D341Med (cell line): ENCODE data around the gene LRG1.
"Not testable (repeated sequence)": the region's sequence is repeated elsewhere in the genome, so short reads cannot be mapped to it uniquely, and the experiment has no call there.

Experiments
- DNase-seq: peaks from one replicate; pipeline ENCODE4 v3.0.0; 2012; ENCODE audit warnings: low spot score

Gene LRG1

DNA sequence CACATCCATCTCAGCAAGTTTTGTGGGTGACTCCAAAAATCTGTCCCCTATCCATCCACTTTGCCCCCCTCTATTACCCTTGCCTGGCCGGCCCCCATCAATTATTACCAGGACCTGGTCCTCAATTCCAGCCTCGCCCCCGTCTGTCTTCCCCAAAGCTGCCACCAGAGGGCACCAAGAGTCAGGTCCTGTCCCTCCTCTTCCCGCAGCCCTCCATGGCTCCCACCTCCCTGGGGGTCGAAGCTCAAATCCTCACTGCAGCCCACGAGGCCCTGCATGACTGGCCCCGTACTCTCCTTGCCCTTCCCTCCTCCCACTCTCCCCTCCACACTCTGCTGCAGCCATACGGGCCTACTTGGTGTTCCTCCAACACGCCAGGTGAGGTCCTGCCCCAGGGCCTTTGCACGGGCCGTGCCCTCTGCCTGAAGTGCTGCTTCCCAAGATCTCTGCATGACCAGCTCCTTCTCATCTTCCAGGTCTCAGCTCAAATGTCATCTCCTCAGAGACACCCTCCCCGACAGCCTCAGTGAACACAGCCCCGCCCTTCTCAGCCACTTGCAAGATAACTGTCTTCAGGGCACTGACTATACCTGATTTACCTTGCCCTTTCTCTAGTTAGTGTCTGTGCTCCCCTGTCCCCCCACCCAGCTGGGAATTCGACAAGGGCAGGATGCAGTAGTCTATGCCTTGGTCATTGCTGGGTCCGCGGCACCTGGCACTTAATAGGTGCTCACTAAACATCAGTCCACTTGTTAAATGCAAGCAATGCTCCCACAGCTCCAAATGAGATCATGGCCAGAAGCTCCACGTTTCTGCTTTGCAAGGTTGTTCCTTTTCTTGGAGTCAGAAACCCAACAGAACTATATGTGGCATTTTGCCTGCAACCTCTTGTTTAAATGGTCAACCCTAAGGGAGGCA lies 36.4 kb upstream of the LRG1 start:
- peak; percentile 77 for DNase-seq

- no peak for DNase-seq
These were observed 35.6 kb upstream of the LRG1 start for GRCh38 chr19:4575267-4576015.

GRCh38 chr19:4573682-4574081 lies 33.8 kb upstream of the LRG1 start:
- DNase-seq, result no peak

GRCh38 chr19:4571305-4571917 lies 31.6 kb upstream of the LRG1 start:
- peak; percentile 74 for DNase-seq

DNA sequence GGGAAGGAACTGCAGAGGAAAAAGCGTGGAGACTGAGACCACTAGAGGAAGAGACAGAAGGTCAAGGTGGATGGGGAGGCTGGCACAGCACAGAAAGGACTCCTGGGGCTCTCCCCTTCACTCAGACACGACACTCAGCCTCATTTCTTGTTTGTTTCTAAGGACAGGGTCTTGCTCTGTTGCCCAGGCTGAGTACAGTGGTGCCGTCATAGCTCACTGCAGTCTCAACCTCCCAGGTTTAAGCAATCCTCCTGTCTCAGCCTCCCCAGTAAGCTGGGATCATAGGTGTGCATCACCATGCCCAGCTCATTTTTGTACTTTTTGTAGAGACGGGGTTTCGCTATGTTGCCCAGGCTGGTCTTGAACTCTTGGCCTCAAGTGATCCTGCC lies 31.1 kb upstream of the LRG1 start:
- no peak for DNase-seq

GRCh38 chr19:4570402-4570801 lies 30.6 kb upstream of the LRG1 start:
- DNase-seq, result no peak

DNA sequence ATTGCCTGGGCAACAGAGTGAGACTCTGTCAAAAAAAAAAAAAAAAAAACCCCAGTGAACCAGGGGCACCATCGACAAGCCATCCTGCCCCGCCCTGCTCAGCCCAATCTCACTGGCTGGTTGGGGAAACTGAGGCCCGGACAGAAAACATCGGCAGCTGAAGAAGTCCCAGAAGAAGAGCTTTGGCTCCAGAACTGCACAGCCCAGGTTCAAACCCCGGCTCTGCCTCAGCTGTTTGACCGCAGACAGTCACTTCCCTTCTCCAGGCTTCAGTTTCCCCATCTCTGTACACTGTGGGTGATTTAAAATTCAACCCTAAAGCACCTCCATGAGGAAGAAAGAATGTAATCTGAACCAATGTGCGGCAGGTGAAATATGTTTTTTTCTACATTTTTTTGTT lies 29.1 kb upstream of the LRG1 start:
- DNase-seq, result no peak

DNA sequence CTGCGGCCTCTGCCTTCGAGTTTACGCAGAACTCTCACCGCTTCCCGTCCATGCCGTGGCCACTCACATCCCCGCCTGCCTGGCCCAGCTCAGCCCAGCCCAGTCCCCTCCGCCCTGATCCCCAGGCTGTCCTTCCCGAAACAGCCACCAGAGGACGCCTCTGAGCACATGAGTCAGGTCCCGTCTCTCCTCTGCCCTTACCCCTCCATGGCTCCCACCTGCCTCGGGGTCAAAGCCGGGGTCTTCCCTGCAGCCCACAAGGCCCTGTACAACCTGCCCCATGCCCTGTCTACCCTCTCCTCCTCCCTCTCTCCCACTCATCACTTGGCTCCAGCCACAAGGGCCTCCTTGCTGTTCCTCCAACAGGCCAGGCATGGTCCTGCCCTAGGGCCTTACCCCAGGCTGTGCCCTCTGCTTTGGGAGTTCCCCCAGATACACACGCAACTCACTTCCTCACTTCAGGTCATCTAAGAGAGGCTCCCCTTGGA lies 27.8 kb upstream of the LRG1 start:
- peak; percentile 77 for DNase-seq

- DNase-seq, result no peak
These were observed 26.7 kb upstream of the LRG1 start for GRCh38 chr19:4566402-4567051.

GRCh38 chr19:4563562-4563961 lies 23.7 kb upstream of the LRG1 start:
- DNase-seq, result not testable (repeated sequence)

DNA sequence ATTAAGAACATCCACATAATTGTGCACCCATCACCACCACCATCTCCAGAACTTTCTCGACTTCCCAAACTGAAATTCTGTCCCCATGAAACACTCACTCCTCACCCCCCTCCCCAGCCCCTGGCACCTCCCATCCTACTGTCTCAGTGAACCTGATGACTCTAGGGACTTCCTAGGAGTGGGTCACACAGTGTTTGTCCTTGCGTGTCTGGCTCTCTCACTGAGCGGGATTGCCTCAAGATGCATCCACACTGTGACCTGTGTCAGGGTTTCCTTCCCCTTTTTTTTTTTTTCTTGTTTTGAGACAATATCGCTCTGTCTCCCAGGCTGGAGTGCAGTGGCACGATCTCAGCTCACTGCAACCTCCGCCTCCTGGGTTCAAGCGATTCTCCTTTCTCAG lies 22.2 kb upstream of the LRG1 start:
- DNase-seq, result not testable (repeated sequence)

DNA sequence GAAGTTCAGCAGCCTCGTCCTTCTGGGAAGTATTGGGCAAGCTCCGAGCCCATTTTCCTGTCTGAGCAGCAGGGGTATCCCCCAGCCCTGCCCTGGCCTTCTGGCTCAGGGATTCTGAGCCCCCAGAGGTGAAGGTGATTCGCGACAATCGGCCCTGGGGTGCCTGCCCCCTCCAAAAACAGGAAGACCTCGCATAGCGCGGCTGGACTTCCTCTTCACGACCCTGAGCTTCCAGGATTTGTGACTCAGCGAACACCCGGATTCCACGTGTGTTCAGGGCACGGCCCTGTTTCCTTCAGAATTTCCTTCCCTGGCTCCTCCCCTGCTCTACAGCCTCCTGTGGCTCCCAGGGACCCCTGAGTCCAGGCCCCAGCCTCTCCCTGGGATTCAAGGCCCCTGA lies 19.7 kb upstream of the LRG1 start, which contains the start of gene SEMA6B:
Gene SEMA6B, minus strand, starts transcription at position 116 of the 400 bp plus-strand sequence. CDS start 1,227 bp downstream, outside the sequence.
- DNase-seq, result no peak

GRCh38 chr19:4557971-4558941 lies 18.4 kb upstream of the LRG1 start:
- peak; percentile 90 for DNase-seq

DNA sequence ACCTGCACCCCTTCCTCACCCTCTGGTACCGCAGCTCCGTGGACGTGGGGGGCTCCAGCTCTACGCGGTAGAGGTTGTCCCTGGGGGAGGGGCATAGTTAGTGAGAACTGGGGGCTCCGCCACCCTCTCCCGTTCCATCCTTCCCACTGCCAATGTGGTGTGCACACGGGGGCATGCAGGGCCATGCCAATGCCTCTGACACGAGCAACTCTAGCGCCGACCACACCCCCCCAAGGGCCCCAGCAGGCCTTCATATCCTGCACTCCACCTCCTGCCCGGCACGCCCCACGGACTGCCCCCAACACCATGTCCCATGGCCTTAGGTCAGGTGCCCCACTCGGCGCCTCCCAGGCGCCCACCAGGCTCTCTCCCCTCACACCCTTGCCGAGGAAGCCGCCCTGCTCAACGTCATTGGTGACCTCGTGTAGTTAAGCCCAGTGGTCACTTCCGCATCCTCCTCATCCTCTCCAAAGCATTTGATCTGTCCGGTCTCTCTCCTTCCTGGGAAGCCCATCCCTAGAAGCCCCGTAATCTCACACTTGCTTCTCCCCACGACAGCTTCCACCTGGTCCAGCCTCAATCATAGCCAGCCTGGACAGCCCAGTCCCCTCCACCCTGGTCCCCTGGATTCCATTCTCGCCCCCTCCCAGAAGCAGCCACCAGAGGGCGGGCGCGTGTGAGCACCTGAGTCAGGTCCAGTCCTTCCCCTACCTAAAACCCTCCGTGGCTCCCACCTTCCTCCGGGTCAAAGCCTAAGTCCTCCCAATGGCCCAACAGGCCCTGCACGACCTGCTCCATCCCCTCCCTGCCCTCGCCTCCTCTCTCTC lies 17.5 kb upstream of the LRG1 start:
- no peak for DNase-seq

DNA sequence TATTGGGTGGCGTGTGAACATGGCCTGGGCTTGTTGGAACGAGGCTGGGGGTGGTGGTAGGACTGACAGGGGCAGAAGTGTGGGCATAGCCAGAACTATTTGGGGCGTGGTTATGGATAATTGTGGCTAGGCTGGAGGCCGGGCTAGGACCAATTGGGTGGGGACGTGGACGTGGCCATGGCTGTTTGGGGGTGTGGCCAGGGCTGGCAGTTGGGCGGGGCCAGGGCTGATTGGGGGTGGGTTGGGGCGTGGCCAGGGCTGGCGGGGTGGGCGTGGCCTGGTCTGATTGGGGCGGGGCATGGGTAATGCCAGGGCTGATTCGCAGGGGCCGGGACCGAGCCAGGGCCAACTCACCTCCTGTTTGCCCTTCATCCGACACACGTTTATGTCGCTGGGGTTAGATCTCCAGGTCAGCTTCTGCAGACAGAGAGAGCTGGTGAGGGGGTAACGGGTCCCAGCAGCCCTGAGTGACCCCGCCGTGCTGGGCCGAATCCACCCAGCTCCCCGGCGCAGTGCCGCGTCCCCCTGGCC lies 16.8 kb upstream of the LRG1 start:
- DNase-seq, result peak; percentile 83

DNA sequence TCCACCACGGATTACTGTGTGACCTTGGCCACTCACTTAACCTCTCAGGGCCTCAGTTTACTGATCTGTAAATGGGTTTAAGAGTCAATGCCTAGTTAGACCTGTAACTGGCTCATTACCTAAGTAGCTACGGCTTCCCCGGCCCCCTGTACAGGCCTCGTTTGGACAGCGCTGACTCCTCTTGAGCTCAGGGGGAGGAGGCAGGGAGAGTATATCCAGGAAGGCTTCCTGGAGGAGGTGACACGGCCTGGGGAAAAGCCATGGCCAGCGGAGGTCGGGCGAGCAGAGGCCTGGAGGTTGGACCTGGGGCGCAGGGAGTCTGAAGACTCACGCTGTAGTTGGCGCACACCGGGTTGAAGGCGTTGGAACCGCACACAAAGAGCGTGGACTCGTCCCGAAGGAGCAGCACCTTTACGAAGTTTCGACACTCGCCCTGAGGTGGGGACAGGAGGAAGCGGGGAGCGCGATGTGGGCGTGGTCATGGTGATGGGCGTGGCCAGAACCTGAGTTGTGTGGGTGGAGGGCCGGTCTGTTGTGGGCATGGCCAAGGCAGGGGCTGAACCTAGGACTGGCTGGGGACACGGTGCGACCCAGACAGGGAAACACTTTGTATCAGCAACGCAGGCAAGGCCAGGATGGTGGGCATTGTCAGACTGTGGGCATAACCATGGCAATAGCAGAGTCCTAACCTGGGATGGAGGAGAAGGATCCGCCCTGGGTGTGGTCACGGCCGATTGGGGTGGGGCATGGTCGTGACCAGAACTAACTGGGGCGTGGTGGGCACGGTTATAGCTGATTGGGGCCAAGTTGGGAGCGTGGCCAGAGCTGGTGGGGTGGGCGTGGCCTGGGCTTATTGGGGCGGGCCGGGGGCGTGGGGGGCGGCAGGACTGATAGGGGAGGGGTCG lies 16.1 kb upstream of the LRG1 start:
- DNase-seq, result peak; percentile 55

- DNase-seq, result no peak
These were observed 14.9 kb upstream of the LRG1 start for GRCh38 chr19:4554717-4555116.

DNA sequence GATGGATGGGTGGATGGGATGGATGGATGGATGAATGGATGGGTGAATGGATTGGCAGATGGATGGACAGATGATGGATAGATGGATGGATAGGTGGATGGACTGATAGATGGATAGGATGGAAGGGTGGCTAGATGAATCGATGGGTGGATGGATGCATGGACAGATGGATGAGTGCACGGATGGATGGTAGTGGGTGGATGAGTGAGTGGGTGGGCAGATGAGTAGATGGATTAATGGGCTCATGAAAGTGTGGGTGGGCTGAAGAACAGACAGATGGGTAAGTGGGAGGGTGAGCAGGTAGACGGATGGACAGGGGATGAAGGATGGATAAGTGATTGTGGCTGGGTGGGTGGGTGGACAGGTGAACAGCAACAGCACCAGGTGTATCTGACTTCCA lies 13.9 kb upstream of the LRG1 start:
- DNase-seq, result no peak
